NCI-H2081 treated with DMSO at 0.1 percent for 48 hours (cell line): Measurements from ENCODE around the gene HOMER1.
"Not testable (repeated sequence)": the region's sequence is repeated elsewhere in the genome, so short reads cannot be mapped to it uniquely, and the experiment has no call there.

ENCODE experiments used
- DNase-seq: peaks from one replicate; lab custom pipeline; 2025; lab: John Stamatoyannopoulos, UW

Gene HOMER1

GRCh38 chr5:79418276-79418675 lies 95.7 kb downstream of the HOMER1 start:
- DNase-seq, result no peak

- DNase-seq, result no peak
These were observed 96.4 kb downstream of the HOMER1 start for GRCh38 chr5:79417495-79417894.

- DNase-seq, result no peak
These were observed 97.4 kb downstream of the HOMER1 start for GRCh38 chr5:79416499-79416898.

GRCh38 chr5:79413112-79413511 lies 100.8 kb downstream of the HOMER1 start:
- no peak for DNase-seq

GRCh38 chr5:79408028-79408427 lies 105.9 kb downstream of the HOMER1 start:
- no peak for DNase-seq

GRCh38 chr5:79407591-79407990 lies 106.3 kb downstream of the HOMER1 start:
- DNase-seq, result no peak

GRCh38 chr5:79401216-79401615 lies 112.7 kb downstream of the HOMER1 start:
- DNase-seq, result no peak

GRCh38 chr5:79399046-79399445 lies 114.9 kb downstream of the HOMER1 start:
- DNase-seq, result no peak

GRCh38 chr5:79397080-79397479 lies 116.9 kb downstream of the HOMER1 start:
- no peak for DNase-seq

GRCh38 chr5:79396265-79396664 lies 117.7 kb downstream of the HOMER1 start:
- DNase-seq, result no peak

- no peak for DNase-seq
These were observed 118.6 kb downstream of the HOMER1 start for GRCh38 chr5:79395296-79395695.

- no peak for DNase-seq
These were observed 121.2 kb downstream of the HOMER1 start for GRCh38 chr5:79392776-79393175.

- no peak for DNase-seq
These were observed 127.3 kb downstream of the HOMER1 start for GRCh38 chr5:79386679-79387078.

GRCh38 chr5:79385126-79385525 lies 128.8 kb downstream of the HOMER1 start:
- DNase-seq, result not testable (repeated sequence)

- no peak for DNase-seq
These were observed 135.3 kb downstream of the HOMER1 start for GRCh38 chr5:79378510-79379186.

- DNase-seq, result no peak
These were observed 156.5 kb downstream of the HOMER1 start for GRCh38 chr5:79357398-79357797.

GRCh38 chr5:79349881-79350280 lies 164.1 kb downstream of the HOMER1 start:
- no peak for DNase-seq

GRCh38 chr5:79349047-79349446 lies 164.9 kb downstream of the HOMER1 start:
- DNase-seq, result no peak

GRCh38 chr5:79346420-79346824 lies 167.5 kb downstream of the HOMER1 start:
- DNase-seq, result no peak

- DNase-seq, result no peak
These were observed 179.9 kb downstream of the HOMER1 start for GRCh38 chr5:79333852-79334557.

GRCh38 chr5:79330071-79330470 lies 183.9 kb downstream of the HOMER1 start:
- DNase-seq, result no peak

- DNase-seq, result no peak
These were observed 184.5 kb downstream of the HOMER1 start for GRCh38 chr5:79329453-79329852.
